GM10266 (cell line): ENCODE results near the gene NCAPG2.

ENCODE experiments used
- DNase-seq: peaks from one replicate; pipeline ENCODE4 v3.0.0; 2012; ENCODE audit errors: extremely low spot score
- CTCF ChIP-seq: IDR thresholded peaks from 2 replicates; pipeline ENCODE4 v1.5.1; 2012; ENCODE audit warnings: mild to moderate bottlenecking, low read depth; ENCODE audit not compliant: control insufficient read depth, insufficient read depth; ENCODE audit errors: missing control alignments

The NCAPG2 gene

GRCh38 chr7:158657189-158657746 lies 47.3 kb downstream of the NCAPG2 start:
- DNase-seq = peak; percentile 41
- TF ChIP-seq CTCF = no peak

- TF ChIP-seq CTCF = no peak
- DNase-seq = peak; percentile 89
Observed at GRCh38 chr7:158655931-158656441, 48.6 kb downstream of the NCAPG2 start.

- DNase-seq = no peak
- TF ChIP-seq CTCF = no peak
Observed at GRCh38 chr7:158655507-158655906, 49.1 kb downstream of the NCAPG2 start.

GRCh38 chr7:158651968-158652565 lies 52.5 kb downstream of the NCAPG2 start:
- TF ChIP-seq CTCF = no peak
- no peak for DNase-seq

GRCh38 chr7:158650821-158651225 lies 53.8 kb downstream of the NCAPG2 start:
- DNase-seq = no peak
- TF ChIP-seq CTCF = no peak

- no peak for TF ChIP-seq CTCF
- no peak for DNase-seq
Observed at GRCh38 chr7:158649279-158649678, 55.3 kb downstream of the NCAPG2 start.

- TF ChIP-seq CTCF = no peak
Observed at GRCh38 chr7:158648787-158649186, 55.8 kb downstream of the NCAPG2 start.

More at GRCh38 chr7:158648787-158649186, 55.8 kb downstream of the NCAPG2 start:
- DNase-seq = no peak
